Measurements from ENCODE around the gene DUSP19. TPM values are rescaled to one million over a fixed set of nuclear protein-coding genes. Genes with fewer than 3 reads are reported as not detected.
A peak's percentile ranks its signal among the peaks of the same experiment; 100 is the strongest.

Gene DUSP19
- total and polyA plus RNA-seq, 2 of the 13 experiments (the other 11 are each of a cell fraction or from before 2014, with no cell fraction given) = 1.3 to 1.9 TPM

GRCh38 chr2:183031911-183032794, 46.4 kb upstream of the DUSP19 start:
- ATAC-seq (peak; percentile 64), FAIRE-seq (no peak), DNase-seq (ENCODE audit: low spot score) (peak; percentile 31)
- Histone ChIP-seq H3K4me3 (replicated peaks in 1 of 3; ENCODE audit: insufficient read depth in 1 of 3, low read depth in 2 of 3, low read length in 3 of 3) (no peak overlapping the region), H3K27ac (ENCODE audit: extremely low read length, insufficient read depth, low read length) (no peak overlapping the region), H4K20me1 (ENCODE audit: insufficient read depth, low read length) (peaks cover 68% of the 10 kb centered on the region), H2AFZ (ENCODE audit: low read length) (no peak overlapping the region), H3K36me3 (replicated peaks in 1 of 2; ENCODE audit: control insufficient read depth in 1 of 2, insufficient read depth in 2 of 2, low read length in 2 of 2) (no peaks in the 10 kb centered on the region), H3K4me2 (ENCODE audit: low read depth, low read length) (no peak overlapping the region; the same call in 1 of the 2 replicates), H3K79me2 (ENCODE audit: insufficient read depth, low read length) (peaks cover 100% of the 10 kb centered on the region), H3K9ac (ENCODE audit: insufficient read depth, low read depth, low read length) (no peak overlapping the region), H3K9me3 (ENCODE audit: low read length) (no peaks in the 10 kb centered on the region), H3K27me3 (ENCODE audit: control insufficient read depth in 1 of 2, insufficient read depth in 2 of 2, low read length in 2 of 2) (no peaks in the 10 kb centered on the region; a peak in 1 of 5 replicates), H3K4me1 (ENCODE audit: insufficient read depth, low read length) (peaks cover 64% of the 10 kb centered on the region)
- 95% methylated on average over 4 of the region's 4 CpGs for WGBS (ENCODE audit: low lambda C conversion rate)
- intact Hi-C loops (cut with micrococcal nuclease; ENCODE audit: unreplicated experiment) (no loop called here), in situ Hi-C loops (cut with HindIII; ENCODE audit: extremely low pct_ligation_motif_present, low pct_unique_long_range_greater_than_20kb) (no loop called here)
- POLR2A ChIA-PET = no interaction called here
- BruUV-seq (replicated peaks) = no TSS peak
- CTCF ChIA-PET (ENCODE audit: low intra/inter-chr PET ratio, low total read pairs) = no interaction called here
- TF ChIP-seq ZNF547 (CRISPR knock-in tag; IDR thresholded peaks at IDR 0.05) (no peak), FOXA1 (IDR thresholded peaks at IDR 0.05) (no peak), FOXA1 (CRISPR knock-in tag; IDR thresholded peaks at IDR 0.05) (peak; percentile 40; the same call in 1 of the 2 replicates), ZNF574 (CRISPR knock-in tag; IDR thresholded peaks at IDR 0.05) (no peak), KLF16 (CRISPR knock-in tag; IDR thresholded peaks at IDR 0.05) (peak in 1 of 2 experiments; percentile 64; a peak in 1 of 4 replicates), HHEX (CRISPR knock-in tag; IDR thresholded peaks at IDR 0.05) (no peak), GATAD2A (CRISPR knock-in tag; IDR thresholded peaks at IDR 0.05) (peak; percentile 85), ZNF850 (CRISPR knock-in tag; conservative IDR thresholded peaks at IDR 0.05) (no peak), FOXA3 (CRISPR knock-in tag; IDR thresholded peaks at IDR 0.05) (peak; percentile 64; the same call in 1 of the 2 replicates), ZNF317 (CRISPR knock-in tag; IDR thresholded peaks at IDR 0.05) (0 out of 2 replicates have a peak, but pooled peaks have one; percentile 17), CEBPG (CRISPR knock-in tag; IDR thresholded peaks at IDR 0.05) (peak; percentile 93), SOX6 (IDR thresholded peaks at IDR 0.05) (no peak), SOX6 (CRISPR knock-in tag; IDR thresholded peaks at IDR 0.05) (peak; percentile 23; the same call in 1 of the 2 replicates), TCF7L2 (IDR thresholded peaks at IDR 0.05; ENCODE audit: low read depth, low read length) (0 out of 2 replicates have a peak, but pooled peaks have one; percentile 10), IKZF5 (CRISPR knock-in tag; IDR thresholded peaks at IDR 0.05) (no peak), ZNF10 (CRISPR knock-in tag; IDR thresholded peaks at IDR 0.05; ENCODE audit: borderline replicate concordance, low read depth) (no peak), SSRP1 (CRISPR knock-in tag; IDR thresholded peaks at IDR 0.05) (0 out of 2 replicates have a peak, but pooled peaks have one; percentile 44), HBP1 (CRISPR knock-in tag; IDR thresholded peaks at IDR 0.05; ENCODE audit: low read depth) (no peak)
